HCT116 (cell line): ENCODE data around the gene THBS1. TPM values are rescaled to one million over a fixed set of nuclear protein-coding genes. Genes with fewer than 3 reads are reported as not detected.

Source experiments
- ATAC-seq: fragments of 200-7000 bp; cut with Tn5 transposase; 2 replicates; pipeline ENCODE4 v1.9.1; 2020; ENCODE audit warnings: mild to moderate bottlenecking, moderate library complexity
- BruUV-seq: library from RNA; stranded (reverse); fragments of 400-500 nt; replicated peaks from 2 replicates; lab custom pipeline; 2021; lab: Mats Ljungman, UMichigan
- CTCF ChIA-PET: fragments of 300-600 bp; sonication (Branson Sonifier 250); formaldehyde crosslinking; loops from one replicate; lab custom pipeline; 2021; ENCODE audit warnings: antibody characterized with exemption; lab: Charles Lee
- POLR2A ChIA-PET: fragments of 300-600, 350-600 bp; sonication (Branson Sonifier 250); formaldehyde crosslinking; loops from one replicate; lab custom pipeline; 2021; ENCODE audit warnings: antibody characterized with exemption; lab: Charles Lee
- RAD21 ChIA-PET, 2 experiments: fragments of 300-600 bp; sonication (Branson Sonifier 250); formaldehyde crosslinking; loops; one replicate each; lab custom pipeline; 2023; ENCODE audit warnings: low total read pairs in 2 of 2; ENCODE audit not compliant: uncharacterized antibody in 2 of 2, unreplicated experiment in 2 of 2, low non-redundant PET in 1 of 2; lab: Charles Lee
- DNase-seq: peaks from one replicate; pipeline ENCODE4 v3.0.0-alpha.2; 2010; ENCODE audit warnings: low read depth, low spot score
- H2AFZ ChIP-seq: fragments of 200-600 bp; shearing (Covaris generic), sonication (generic); 2 replicates; pipeline ENCODE4 v1.6.1; 2017; ENCODE audit warnings: low read depth, mixed run types, mixed read lengths, antibody characterized with exemption, low read length; ENCODE audit not compliant: poor library complexity, severe bottlenecking
- H3K27ac ChIP-seq: 2 replicates; pipeline ENCODE4 v1.5.1; 2012; ENCODE audit warnings: low read depth, low read length
- H3K27me3 ChIP-seq: fragments of 200-600 bp; sonication (generic); 2 replicates; pipeline ENCODE4 v1.6.1; 2016; ENCODE audit warnings: mixed run types, low read length, mixed read lengths; ENCODE audit not compliant: insufficient read depth
- H3K36me3 ChIP-seq, 2 experiments: fragments of 200-500 bp in 1 of 2; fragments of 200-600 bp in 1 of 2; sonication (Bioruptor generic) in 1 of 2; sonication (generic) in 1 of 2; 2 replicates each; pipeline versions ENCODE4 v1.5.1 to v1.6.1; 2014 to 2016; ENCODE audit warnings: low read length in 2 of 2, inconsistent platforms in 1 of 2, mixed read lengths in 1 of 2, mixed run types in 1 of 2; ENCODE audit not compliant: insufficient read depth in 2 of 2, control insufficient read depth in 1 of 2
- H3K4me1 ChIP-seq, 2 experiments: fragments of 200-600 bp in 1 of 2; sonication (generic) in 1 of 2; 2 replicates each; pipeline versions ENCODE4 v1.5.1 to v1.6.1; 2012 to 2017; ENCODE audit warnings: low read length in 2 of 2, inconsistent platforms in 1 of 2, mild to moderate bottlenecking in 1 of 2, mixed read lengths in 1 of 2, mixed run types in 1 of 2, moderate library complexity in 1 of 2; ENCODE audit not compliant: insufficient read depth in 2 of 2, control insufficient read depth in 1 of 2
- H3K4me2 ChIP-seq: fragments of 200-600 bp; sonication (generic); 2 replicates; pipeline ENCODE4 v1.6.1; 2017; ENCODE audit warnings: mixed run types, low read length, mixed read lengths
- H3K4me3 ChIP-seq, 2 experiments: fragments of 200-600 bp in 1 of 2; sonication (generic) in 1 of 2; replicated peaks in 1 of 2; 2 replicates each; pipeline ENCODE4 v1.5.1; 2011 to 2016; ENCODE audit warnings: low read length in 2 of 2, control low read depth in 1 of 2, low read depth in 1 of 2, mild to moderate bottlenecking in 1 of 2, mixed read lengths in 1 of 2, mixed run types in 1 of 2
- H3K79me2 ChIP-seq: fragments of 200-600 bp; sonication (generic); 2 replicates; pipeline ENCODE4 v1.6.1; 2017; ENCODE audit warnings: mild to moderate bottlenecking, mixed run types, low read length, moderate library complexity, mixed read lengths; ENCODE audit not compliant: insufficient read depth
- H3K9ac ChIP-seq: fragments of 200-600 bp; sonication (generic); 2 replicates; pipeline ENCODE4 v1.6.1; 2016; ENCODE audit warnings: low read length, mixed read lengths
- H3K9me2 ChIP-seq: fragments of 200-600 bp; sonication (generic), shearing (Covaris generic); 2 replicates; pipeline ENCODE4 v1.6.1; 2017; ENCODE audit warnings: mixed run types, mild to moderate bottlenecking, moderate library complexity; ENCODE audit not compliant: insufficient read depth
- H3K9me3 ChIP-seq, 2 experiments: fragments of 200-500 bp in 1 of 2; fragments of 200-600 bp in 1 of 2; sonication (Bioruptor generic) in 1 of 2; sonication (generic) in 1 of 2; 2 replicates each; pipeline ENCODE4 v1.6.1; 2014 to 2017; ENCODE audit warnings: low read length in 2 of 2, mixed read lengths in 2 of 2, inconsistent platforms in 1 of 2, low read depth in 1 of 2, mild to moderate bottlenecking in 1 of 2, mixed run types in 1 of 2, moderate library complexity in 1 of 2; ENCODE audit not compliant: control insufficient read depth in 1 of 2, insufficient read depth in 1 of 2
- H4K20me1 ChIP-seq: fragments of 200-600 bp; sonication (generic), shearing (Covaris generic); 2 replicates; pipeline ENCODE4 v1.6.1; 2017; ENCODE audit warnings: mixed run types, mild to moderate bottlenecking, moderate library complexity; ENCODE audit not compliant: insufficient read depth
- CBX3 ChIP-seq: IDR thresholded peaks from 2 replicates; pipeline ENCODE4 v1.6.1; 2012; ENCODE audit warnings: low read depth
- EZH2 ChIP-seq: fragments of 200-600 bp; sonication (generic); IDR thresholded peaks from 2 replicates; pipeline ENCODE4 v1.6.1; 2017; ENCODE audit warnings: antibody characterized with exemption, mixed run types
- JUND ChIP-seq: IDR thresholded peaks from 2 replicates; pipeline ENCODE4 v1.6.1; 2012
- RAD21 ChIP-seq: IDR thresholded peaks from 2 replicates; pipeline ENCODE4 v1.6.1; 2012; ENCODE audit warnings: low read depth, mild to moderate bottlenecking
- YY1 ChIP-seq: IDR thresholded peaks from 2 replicates; pipeline ENCODE4 v1.6.1; 2011; ENCODE audit warnings: low read length, low read depth, moderate library complexity, mild to moderate bottlenecking; ENCODE audit not compliant: insufficient replicate concordance; ENCODE audit errors: extremely low read depth
- ZNF274 ChIP-seq: fragments of 200-500 bp; sonication (Bioruptor generic); IDR thresholded peaks from 2 replicates; pipeline ENCODE4 v1.6.1; 2014; ENCODE audit warnings: mild to moderate bottlenecking, low read depth, low read length, inconsistent platforms
- intact Hi-C: fragments of 100-400 bp; cut with micrococcal nuclease; formaldehyde crosslinking; loops from 2 replicates; pipeline ENCODE4 v1.10.0; 2022
- total RNA-seq: library from RNA; stranded (reverse); gene quantifications from one replicate; pipeline ENCODE4 v1.2.1, GENCODE V29; 2021; ENCODE audit not compliant: unreplicated experiment
- TF ChIP-seq, protein P1 (sequence below): IDR thresholded peaks from 2 replicates; pipeline ENCODE4 v1.6.1; 2011; ENCODE audit warnings: mild to moderate bottlenecking, low read length, moderate library complexity; ENCODE audit not compliant: insufficient replicate concordance; ENCODE audit errors: extremely low read depth
- TF ChIP-seq, protein P2 (sequence below): IDR thresholded peaks from 2 replicates; pipeline ENCODE4 v1.6.1; 2012; ENCODE audit warnings: low read depth

THBS1 gene
- total RNA-seq, 1 experiment from 2014 or later: 6.3 TPM

DNA sequence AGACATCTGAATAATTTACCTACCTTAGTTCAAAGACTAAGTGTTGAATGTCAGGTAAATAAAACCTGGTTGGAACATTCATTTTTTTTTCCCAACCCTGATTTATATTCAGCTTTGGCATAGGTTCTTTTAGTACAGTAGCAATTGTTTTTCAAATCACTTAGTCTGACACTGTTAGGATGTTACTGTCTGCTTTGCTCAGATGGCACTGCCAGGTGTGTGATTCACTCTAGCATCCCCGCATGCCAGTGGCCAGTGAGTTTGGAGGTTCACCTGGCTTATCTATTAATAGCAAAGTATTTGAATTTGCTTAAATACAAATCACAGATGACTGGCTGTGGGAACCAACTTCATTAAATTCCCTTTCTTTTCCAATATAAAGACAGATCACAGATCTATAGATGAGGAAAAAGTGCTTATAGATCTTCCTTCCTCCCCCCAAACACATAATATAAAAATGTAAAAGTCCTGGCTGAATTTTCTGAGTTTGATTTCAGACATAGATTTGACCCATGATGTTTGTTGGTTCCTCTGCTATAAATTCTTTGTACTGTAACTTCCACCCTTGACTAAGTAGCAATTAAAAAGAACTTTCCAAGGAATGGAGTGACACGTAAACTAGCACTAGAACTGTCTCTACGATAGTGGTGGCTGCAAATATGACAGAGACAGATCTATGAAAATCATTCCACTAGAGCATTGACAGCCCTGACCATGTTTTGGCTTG is 3.9 kb downstream of the THBS1 start (continued):
- no peak for TF ChIP-seq YY1
- no peak for TF ChIP-seq JUND
- TF ChIP-seq, protein P1, sequence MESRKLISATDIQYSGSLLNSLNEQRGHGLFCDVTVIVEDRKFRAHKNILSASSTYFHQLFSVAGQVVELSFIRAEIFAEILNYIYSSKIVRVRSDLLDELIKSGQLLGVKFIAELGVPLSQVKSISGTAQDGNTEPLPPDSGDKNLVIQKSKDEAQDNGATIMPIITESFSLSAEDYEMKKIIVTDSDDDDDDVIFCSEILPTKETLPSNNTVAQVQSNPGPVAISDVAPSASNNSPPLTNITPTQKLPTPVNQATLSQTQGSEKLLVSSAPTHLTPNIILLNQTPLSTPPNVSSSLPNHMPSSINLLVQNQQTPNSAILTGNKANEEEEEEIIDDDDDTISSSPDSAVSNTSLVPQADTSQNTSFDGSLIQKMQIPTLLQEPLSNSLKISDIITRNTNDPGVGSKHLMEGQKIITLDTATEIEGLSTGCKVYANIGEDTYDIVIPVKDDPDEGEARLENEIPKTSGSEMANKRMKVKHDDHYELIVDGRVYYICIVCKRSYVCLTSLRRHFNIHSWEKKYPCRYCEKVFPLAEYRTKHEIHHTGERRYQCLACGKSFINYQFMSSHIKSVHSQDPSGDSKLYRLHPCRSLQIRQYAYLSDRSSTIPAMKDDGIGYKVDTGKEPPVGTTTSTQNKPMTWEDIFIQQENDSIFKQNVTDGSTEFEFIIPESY: no peak
- TF ChIP-seq, protein P2, sequence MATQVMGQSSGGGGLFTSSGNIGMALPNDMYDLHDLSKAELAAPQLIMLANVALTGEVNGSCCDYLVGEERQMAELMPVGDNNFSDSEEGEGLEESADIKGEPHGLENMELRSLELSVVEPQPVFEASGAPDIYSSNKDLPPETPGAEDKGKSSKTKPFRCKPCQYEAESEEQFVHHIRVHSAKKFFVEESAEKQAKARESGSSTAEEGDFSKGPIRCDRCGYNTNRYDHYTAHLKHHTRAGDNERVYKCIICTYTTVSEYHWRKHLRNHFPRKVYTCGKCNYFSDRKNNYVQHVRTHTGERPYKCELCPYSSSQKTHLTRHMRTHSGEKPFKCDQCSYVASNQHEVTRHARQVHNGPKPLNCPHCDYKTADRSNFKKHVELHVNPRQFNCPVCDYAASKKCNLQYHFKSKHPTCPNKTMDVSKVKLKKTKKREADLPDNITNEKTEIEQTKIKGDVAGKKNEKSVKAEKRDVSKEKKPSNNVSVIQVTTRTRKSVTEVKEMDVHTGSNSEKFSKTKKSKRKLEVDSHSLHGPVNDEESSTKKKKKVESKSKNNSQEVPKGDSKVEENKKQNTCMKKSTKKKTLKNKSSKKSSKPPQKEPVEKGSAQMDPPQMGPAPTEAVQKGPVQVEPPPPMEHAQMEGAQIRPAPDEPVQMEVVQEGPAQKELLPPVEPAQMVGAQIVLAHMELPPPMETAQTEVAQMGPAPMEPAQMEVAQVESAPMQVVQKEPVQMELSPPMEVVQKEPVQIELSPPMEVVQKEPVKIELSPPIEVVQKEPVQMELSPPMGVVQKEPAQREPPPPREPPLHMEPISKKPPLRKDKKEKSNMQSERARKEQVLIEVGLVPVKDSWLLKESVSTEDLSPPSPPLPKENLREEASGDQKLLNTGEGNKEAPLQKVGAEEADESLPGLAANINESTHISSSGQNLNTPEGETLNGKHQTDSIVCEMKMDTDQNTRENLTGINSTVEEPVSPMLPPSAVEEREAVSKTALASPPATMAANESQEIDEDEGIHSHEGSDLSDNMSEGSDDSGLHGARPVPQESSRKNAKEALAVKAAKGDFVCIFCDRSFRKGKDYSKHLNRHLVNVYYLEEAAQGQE: no peak
- no peak for TF ChIP-seq EZH2

DNA sequence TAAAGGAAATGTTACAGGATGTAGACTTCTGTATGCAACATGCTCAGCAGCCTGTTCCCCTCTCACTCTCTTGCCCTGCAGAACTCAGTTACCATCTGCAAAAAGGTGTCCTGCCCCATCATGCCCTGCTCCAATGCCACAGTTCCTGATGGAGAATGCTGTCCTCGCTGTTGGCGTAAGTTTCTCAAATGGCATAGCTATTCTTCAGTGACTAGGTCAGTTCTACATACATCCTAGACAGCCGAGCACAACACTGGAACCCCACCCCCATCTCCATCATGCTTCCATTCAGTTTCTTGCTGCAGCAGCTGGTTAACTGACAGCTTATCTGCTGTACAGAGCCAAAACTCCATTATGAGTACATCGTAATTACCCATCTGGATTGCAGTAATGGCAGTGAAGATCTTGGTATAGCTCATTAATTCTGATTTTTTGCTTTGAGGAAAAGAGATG is 4.5 kb downstream of the THBS1 start:
- H3K4me1 ChIP-seq: peaks cover 5 to 15% of the 10 kb centered on the region in 2 experiments; a peak in 3 of 4 replicates
- H3K9ac ChIP-seq: no peak overlapping the region
- DNase-seq (no peak), ATAC-seq (no peak)
- H3K36me3 ChIP-seq: peaks cover 3 to 25% of the 10 kb centered on the region in 2 experiments; a peak in 2 of 4 replicates
- H4K20me1 ChIP-seq: no peaks in the 10 kb centered on the region
- H3K9me2 ChIP-seq: no peaks in the 10 kb centered on the region
- ChIA-PET POLR2A (no interaction called here), RAD21 (no interaction called here), CTCF (no interaction called here)
- TF ChIP-seq CBX3: no peak
- no peak for TF ChIP-seq ZNF274
- TF ChIP-seq RAD21: no peak
- H2AFZ ChIP-seq: no peak overlapping the region
- no peaks in the 10 kb centered on the region for H3K79me2 ChIP-seq
- no peak overlapping the region for H3K4me3 ChIP-seq
- no peaks in the 10 kb centered on the region for H3K9me3 ChIP-seq
- BruUV-seq: no TSS peak
- intact Hi-C loops: no loop called here
- H3K27ac ChIP-seq: no peak overlapping the region
- H3K27me3 ChIP-seq: no peaks in the 10 kb centered on the region
- H3K4me2 ChIP-seq: no peak overlapping the region
